ENCODE measurements around the gene SMIM5.
"Not testable (repeated sequence)": the region's sequence is repeated elsewhere in the genome, so short reads cannot be mapped to it uniquely, and the experiment has no call there.

The SMIM5 gene

GRCh38 chr17:75625813-75626486 lies 7.3 kb upstream of the SMIM5 start:
- no peak for DNase-seq (ENCODE audit: low read depth)

GRCh38 chr17:75626496-75627038 lies 6.7 kb upstream of the SMIM5 start:
- no peak for DNase-seq (ENCODE audit: low read depth)

- DNase-seq (ENCODE audit: low read depth) = no peak
Measured at GRCh38 chr17:75627094-75627493, 6.1 kb upstream of the SMIM5 start.

- no peak for DNase-seq (ENCODE audit: low read depth)
Measured at GRCh38 chr17:75628425-75628824, 4.8 kb upstream of the SMIM5 start.

GRCh38 chr17:75629157-75629556 lies 4.1 kb upstream of the SMIM5 start:
- no peak for DNase-seq (ENCODE audit: low read depth)

- DNase-seq (ENCODE audit: low read depth) = no peak
Measured at GRCh38 chr17:75630071-75630917, 2.9 kb upstream of the SMIM5 start.

GRCh38 chr17:75631353-75631752 lies 1.9 kb upstream of the SMIM5 start:
- no peak for DNase-seq (ENCODE audit: low read depth)

GRCh38 chr17:75632428-75632827 lies 806 bp upstream of the SMIM5 start:
- DNase-seq (ENCODE audit: low read depth) = no peak

- peak; percentile 84 for DNase-seq (ENCODE audit: low read depth)
Measured at GRCh38 chr17:75633486-75634375, 497 bp downstream of the SMIM5 start.

GRCh38 chr17:75634376-75634740 lies 1.1 kb downstream of the SMIM5 start:
- no peak for DNase-seq (ENCODE audit: low read depth)

GRCh38 chr17:75634754-75635609 lies 1.7 kb downstream of the SMIM5 start:
- DNase-seq (ENCODE audit: low read depth) = no peak

GRCh38 chr17:75635610-75636202 lies 2.5 kb downstream of the SMIM5 start:
- no peak for DNase-seq (ENCODE audit: low read depth)

- no peak for DNase-seq (ENCODE audit: low read depth)
Measured at GRCh38 chr17:75636381-75637142, 3.3 kb downstream of the SMIM5 start.

- DNase-seq (ENCODE audit: low read depth) = no peak
Measured at GRCh38 chr17:75637143-75637538, 3.9 kb downstream of the SMIM5 start.

- no peak for DNase-seq (ENCODE audit: low read depth)
Measured at GRCh38 chr17:75637551-75637950, 4.3 kb downstream of the SMIM5 start.

- not testable (repeated sequence) for DNase-seq (ENCODE audit: low read depth)
Measured at GRCh38 chr17:75638039-75638438, 4.8 kb downstream of the SMIM5 start.

GRCh38 chr17:75638893-75639292 lies 5.7 kb downstream of the SMIM5 start:
- no peak for DNase-seq (ENCODE audit: low read depth)

GRCh38 chr17:75639327-75639726 lies 6.1 kb downstream of the SMIM5 start:
- no peak for DNase-seq (ENCODE audit: low read depth)

- no peak for DNase-seq (ENCODE audit: low read depth)
Measured at GRCh38 chr17:75639771-75640555, 6.7 kb downstream of the SMIM5 start.
